HL-60 (cell line): Measurements from ENCODE around the gene ZNF768.
"Not testable (repeated sequence)": the region's sequence is repeated elsewhere in the genome, so short reads cannot be mapped to it uniquely, and the experiment has no call there.

Source experiments
- DNase-seq, 2 experiments: peaks; one replicate each; pipeline ENCODE4 v3.0.0-alpha.2; 2010 to 2020; ENCODE audit warnings: low read depth in 1 of 2, low spot score in 1 of 2
- H3K27ac ChIP-seq: fragments of 250-450 bp; sonication (Bioruptor Pico); replicated peaks from 2 replicates; pipeline ENCODE4 v1.5.1; 2020; ENCODE audit warnings: mild to moderate bottlenecking, moderate library complexity
- H3K27me3 ChIP-seq: fragments of 250-450 bp; sonication (Bioruptor Pico); 2 replicates; pipeline ENCODE4 v1.5.1; 2021; ENCODE audit warnings: mild to moderate bottlenecking, moderate library complexity; ENCODE audit not compliant: insufficient read depth, poor library complexity, severe bottlenecking
- H3K4me3 ChIP-seq: replicated peaks from 2 replicates; pipeline ENCODE4 v1.5.1; 2011; ENCODE audit warnings: mild to moderate bottlenecking, control low read depth, low read length; ENCODE audit not compliant: insufficient read depth
- GABPA ChIP-seq: IDR thresholded peaks from 2 replicates; pipeline ENCODE4 v1.6.1; 2012; ENCODE audit warnings: low read depth
- POLR2AphosphoS5 ChIP-seq: IDR thresholded peaks from 2 replicates; pipeline ENCODE4 v1.6.1; 2012; ENCODE audit warnings: low read depth
- REST ChIP-seq: IDR thresholded peaks from 2 replicates; pipeline ENCODE4 v1.6.1; 2012; ENCODE audit warnings: low read depth; ENCODE audit not compliant: insufficient replicate concordance
- SPI1 ChIP-seq: IDR thresholded peaks from 2 replicates; pipeline ENCODE4 v1.6.1; 2012; ENCODE audit warnings: low read depth, mild to moderate bottlenecking, borderline replicate concordance
- TF ChIP-seq, protein P1 (sequence below): IDR thresholded peaks from one replicate; pipeline ENCODE4 v1.5.1; 2011; ENCODE audit warnings: low read length, control low read depth, inconsistent platforms; ENCODE audit not compliant: insufficient read depth

ZNF768 gene

GRCh38 chr16:30546115-30546514 is 19.7 kb upstream of the ZNF768 start:
- DNase-seq = peak in 1 of 2 experiments; percentile 73
- no peak for TF ChIP-seq GABPA
- TF ChIP-seq SPI1 = peak; percentile 39; the same call in 1 of the 2 replicates
- H3K27me3 ChIP-seq = no peaks in the 10 kb centered on the region
- peak overlapping the region; percentile 29 for H3K27ac ChIP-seq
- no peak overlapping the region for H3K4me3 ChIP-seq

GRCh38 chr16:30543067-30543466 is 16.7 kb upstream of the ZNF768 start:
- no peak for DNase-seq
- Histone ChIP-seq H3K4me3 (no peak overlapping the region), H3K27me3 (no peaks in the 10 kb centered on the region), H3K27ac (no peak overlapping the region)
- TF ChIP-seq REST (no peak), POLR2AphosphoS5 (no peak), GABPA (no peak), SPI1 (no peak)
- TF ChIP-seq, protein P1, sequence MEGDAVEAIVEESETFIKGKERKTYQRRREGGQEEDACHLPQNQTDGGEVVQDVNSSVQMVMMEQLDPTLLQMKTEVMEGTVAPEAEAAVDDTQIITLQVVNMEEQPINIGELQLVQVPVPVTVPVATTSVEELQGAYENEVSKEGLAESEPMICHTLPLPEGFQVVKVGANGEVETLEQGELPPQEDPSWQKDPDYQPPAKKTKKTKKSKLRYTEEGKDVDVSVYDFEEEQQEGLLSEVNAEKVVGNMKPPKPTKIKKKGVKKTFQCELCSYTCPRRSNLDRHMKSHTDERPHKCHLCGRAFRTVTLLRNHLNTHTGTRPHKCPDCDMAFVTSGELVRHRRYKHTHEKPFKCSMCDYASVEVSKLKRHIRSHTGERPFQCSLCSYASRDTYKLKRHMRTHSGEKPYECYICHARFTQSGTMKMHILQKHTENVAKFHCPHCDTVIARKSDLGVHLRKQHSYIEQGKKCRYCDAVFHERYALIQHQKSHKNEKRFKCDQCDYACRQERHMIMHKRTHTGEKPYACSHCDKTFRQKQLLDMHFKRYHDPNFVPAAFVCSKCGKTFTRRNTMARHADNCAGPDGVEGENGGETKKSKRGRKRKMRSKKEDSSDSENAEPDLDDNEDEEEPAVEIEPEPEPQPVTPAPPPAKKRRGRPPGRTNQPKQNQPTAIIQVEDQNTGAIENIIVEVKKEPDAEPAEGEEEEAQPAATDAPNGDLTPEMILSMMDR = no peak

DNA sequence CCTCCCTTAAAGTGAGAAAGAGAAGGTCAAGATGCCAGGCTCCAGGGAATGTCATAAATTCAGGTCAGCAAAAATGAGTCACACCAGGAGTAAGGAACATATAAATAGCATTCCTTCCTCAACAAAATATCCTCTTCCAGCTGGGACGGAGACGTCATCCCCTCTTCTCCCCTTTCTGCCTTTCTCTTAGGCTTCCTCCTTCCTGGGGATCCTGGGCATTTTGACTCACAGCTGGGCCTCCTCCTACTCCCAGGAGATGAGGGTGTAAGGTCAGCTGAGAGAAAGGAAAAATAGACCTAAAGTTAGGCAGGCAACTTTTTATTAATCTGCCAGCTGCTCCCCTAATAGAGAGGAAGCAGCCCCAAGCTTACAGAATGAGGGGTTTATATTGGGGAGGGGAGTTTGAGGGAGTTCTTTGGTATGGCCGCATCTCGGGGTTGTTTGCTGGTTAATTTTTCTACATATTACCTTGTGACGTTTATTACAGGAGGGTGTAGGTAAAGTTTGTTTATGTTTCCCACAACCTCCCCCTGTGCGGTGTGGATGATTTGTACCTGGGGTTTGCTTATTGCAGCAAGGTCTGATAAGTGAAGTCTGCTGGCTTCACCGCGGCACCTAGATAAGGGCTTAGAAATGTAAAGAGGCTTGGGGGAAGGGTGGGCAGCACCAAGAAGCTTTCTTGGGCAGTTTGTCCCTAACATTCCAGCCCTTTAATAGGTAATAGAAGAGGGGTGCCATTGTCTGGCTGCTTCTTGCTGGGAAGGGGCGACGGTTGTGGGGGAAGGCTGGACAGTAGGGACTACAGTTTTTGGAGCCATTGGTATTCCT is 15.3 kb upstream of the ZNF768 start:
- H3K27me3 ChIP-seq = no peaks in the 10 kb centered on the region
- H3K27ac ChIP-seq = no peak overlapping the region
- DNase-seq = no peak
- no peak overlapping the region for H3K4me3 ChIP-seq
- TF ChIP-seq REST (no peak), GABPA (no peak), SPI1 (no peak), POLR2AphosphoS5 (no peak)
- TF ChIP-seq, protein P1 = no peak

- H3K27me3 ChIP-seq, DNase-seq, H3K27ac ChIP-seq, H3K4me3 ChIP-seq: not testable (repeated sequence)
Observed at GRCh38 chr16:30540916-30541464, 14.6 kb upstream of the ZNF768 start.

GRCh38 chr16:30539986-30540526 is 13.7 kb upstream of the ZNF768 start:
- H3K27me3 ChIP-seq, H3K4me3 ChIP-seq, H3K27ac ChIP-seq, DNase-seq: not testable (repeated sequence)
